NCI-H1048 (cell line): ENCODE measurements around the gene C2orf72.
"Not testable (repeated sequence)": the region's sequence is repeated elsewhere in the genome, so short reads cannot be mapped to it uniquely, and the experiment has no call there.

ENCODE experiments used
- DNase-seq: peaks from one replicate; lab custom pipeline; 2025; lab: John Stamatoyannopoulos, UW

The C2orf72 gene

GRCh38 chr2:231037202-231037730 lies at the start of gene C2orf72:
Gene C2orf72, plus strand, starts transcription at chr2:231037523. Its CDS starts 43 bp downstream, at chr2:231037566.
- DNase-seq: no peak

- no peak for DNase-seq
Measured at GRCh38 chr2:230989731-230990130, 47.6 kb upstream of the C2orf72 start.

GRCh38 chr2:230990131-230990898 lies 47.0 kb upstream of the C2orf72 start:
- no peak for DNase-seq

GRCh38 chr2:230990899-230991150 lies 46.5 kb upstream of the C2orf72 start:
- DNase-seq: no peak

- no peak for DNase-seq
Measured at GRCh38 chr2:230991598-230991997, 45.7 kb upstream of the C2orf72 start.

GRCh38 chr2:230995821-230996220 lies 41.5 kb upstream of the C2orf72 start, which contains the start of gene SPATA3:
Gene SPATA3, plus strand, starts transcription at chr2:230996121. Its CDS starts 113 bp downstream, at chr2:230996234.
- DNase-seq: no peak

GRCh38 chr2:230996661-230997060 lies 40.7 kb upstream of the C2orf72 start:
- DNase-seq: no peak

GRCh38 chr2:230998882-230999281 lies 38.4 kb upstream of the C2orf72 start:
- DNase-seq: no peak

GRCh38 chr2:230999477-230999876 lies 37.8 kb upstream of the C2orf72 start:
- DNase-seq: no peak

GRCh38 chr2:231000211-231000904 lies 37.0 kb upstream of the C2orf72 start:
- DNase-seq: no peak

GRCh38 chr2:231001036-231001435 lies 36.3 kb upstream of the C2orf72 start:
- no peak for DNase-seq

GRCh38 chr2:231001921-231002320 lies 35.4 kb upstream of the C2orf72 start:
- no peak for DNase-seq

GRCh38 chr2:231002641-231003040 lies 34.7 kb upstream of the C2orf72 start:
- DNase-seq: no peak

GRCh38 chr2:231003186-231003585 lies 34.1 kb upstream of the C2orf72 start:
- no peak for DNase-seq

GRCh38 chr2:231004930-231005329 lies 32.4 kb upstream of the C2orf72 start:
- DNase-seq: not testable (repeated sequence)

- no peak for DNase-seq
Measured at GRCh38 chr2:231007286-231008098, 29.8 kb upstream of the C2orf72 start.

- no peak for DNase-seq
Measured at GRCh38 chr2:231008131-231008530, 29.2 kb upstream of the C2orf72 start.

- DNase-seq: no peak
Measured at GRCh38 chr2:231009236-231009919, 27.9 kb upstream of the C2orf72 start.

GRCh38 chr2:231010201-231010730 lies 27.1 kb upstream of the C2orf72 start:
- DNase-seq: no peak

GRCh38 chr2:231011526-231011925 lies 25.8 kb upstream of the C2orf72 start:
- no peak for DNase-seq

- DNase-seq: no peak
Measured at GRCh38 chr2:231012463-231012862, 24.9 kb upstream of the C2orf72 start.

GRCh38 chr2:231013820-231014219 lies 23.5 kb upstream of the C2orf72 start:
- no peak for DNase-seq
